HG03103 (cell line): ENCODE data around the gene KRT81.
A peak's percentile ranks its signal among the peaks of the same experiment; 100 is the strongest.
"Not testable (repeated sequence)": the region's sequence is repeated elsewhere in the genome, so short reads cannot be mapped to it uniquely, and the experiment has no call there.

Experiments
- ATAC-seq: cut with Tn5 transposase; IDR thresholded peaks from one replicate; pipeline ENCODE4 v1.9.1; 2021; ENCODE audit warnings: low read depth; ENCODE audit not compliant: unreplicated experiment

Gene KRT81

DNA sequence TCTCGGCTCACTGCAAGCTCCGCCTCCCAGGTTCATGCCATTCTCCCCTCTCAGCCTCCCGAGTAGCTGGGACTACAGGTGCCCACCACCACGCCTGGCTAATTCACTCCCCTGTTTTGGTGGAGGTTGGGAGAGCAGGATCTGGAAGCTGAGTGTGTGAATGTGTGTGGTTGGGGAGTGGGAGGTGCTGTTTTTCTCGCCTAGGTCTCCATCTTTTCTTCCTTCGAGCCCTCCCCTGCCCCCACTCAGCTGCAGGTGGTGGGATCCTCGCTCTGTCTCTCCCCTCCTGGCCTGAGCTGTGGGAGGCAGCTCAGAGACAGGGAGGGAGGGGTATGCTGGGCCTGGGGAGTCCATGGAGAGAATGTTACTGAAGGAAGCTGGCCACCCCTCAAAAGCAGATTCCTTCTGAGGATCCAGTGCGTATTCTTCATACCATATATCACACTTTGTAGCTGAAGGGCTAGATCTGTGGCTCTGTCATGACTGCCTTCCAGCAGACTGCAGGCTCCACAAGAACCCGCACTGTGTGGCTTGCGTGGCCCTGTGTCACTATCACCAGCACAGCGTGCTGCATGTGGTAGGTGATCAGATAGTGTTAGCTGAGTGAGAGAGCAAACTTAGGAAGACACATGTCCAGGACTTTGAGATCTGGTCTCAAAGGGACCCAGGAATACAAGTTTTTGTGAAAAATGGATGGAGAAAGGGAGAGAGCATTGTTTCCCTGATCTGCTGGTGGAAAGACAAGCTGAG lies 27.1 kb upstream of the KRT81 start:
- ATAC-seq = no peak

DNA sequence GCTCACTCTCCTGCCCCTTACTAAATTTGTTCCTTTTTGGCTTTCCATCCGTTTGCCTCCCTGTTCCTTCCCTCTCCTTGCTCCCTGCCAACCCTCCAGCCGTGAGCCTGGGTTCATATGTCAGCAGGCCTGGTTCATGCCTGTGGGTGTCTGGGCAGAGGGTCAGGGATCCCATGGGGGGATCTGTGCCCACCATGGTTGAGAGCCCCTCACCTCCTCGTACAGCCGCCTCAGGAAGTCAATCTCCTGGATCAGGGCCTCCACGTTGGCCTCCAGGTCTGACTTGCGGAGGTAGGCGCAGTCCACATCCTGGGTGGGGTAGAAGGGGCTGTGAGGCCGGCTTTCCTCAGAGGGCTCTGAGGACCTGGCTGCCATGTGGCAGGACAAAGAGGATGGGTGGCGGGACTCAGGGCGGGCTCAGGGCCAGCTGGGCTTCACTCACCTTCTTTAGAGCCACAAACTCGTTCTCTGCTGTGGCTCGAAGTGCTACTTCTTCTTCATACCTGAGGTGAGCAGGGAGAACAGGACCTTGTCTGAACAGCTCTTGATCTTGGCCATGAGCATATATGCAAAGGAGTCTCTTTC lies 26.2 kb upstream of the KRT81 start:
- no peak for ATAC-seq

GRCh38 chr12:52316701-52317100 lies 25.4 kb upstream of the KRT81 start:
- no peak for ATAC-seq

- no peak for ATAC-seq
Observed at GRCh38 chr12:52316290-52316689, 25.0 kb upstream of the KRT81 start.

DNA sequence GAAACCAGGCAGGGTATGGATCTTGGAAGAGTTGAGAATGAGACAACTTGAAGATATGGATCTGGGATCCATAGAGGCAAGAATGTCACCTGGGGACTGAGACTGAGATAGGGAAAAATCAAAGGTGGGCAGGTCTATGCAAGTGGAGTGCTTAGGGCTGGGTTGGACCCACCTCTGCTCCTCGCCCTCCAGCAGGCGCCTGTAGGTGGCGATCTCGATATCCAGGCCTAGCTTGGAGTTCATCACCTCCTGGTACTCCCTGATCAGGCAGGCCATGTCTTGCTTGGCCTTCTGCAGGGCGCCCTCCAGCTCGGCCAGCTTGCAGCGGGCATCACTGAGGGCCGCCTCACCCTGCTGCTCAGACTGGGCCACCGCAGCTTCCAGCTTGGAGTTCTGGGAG lies 24.4 kb upstream of the KRT81 start:
- ATAC-seq = not testable (repeated sequence)

- ATAC-seq = no peak
Observed at GRCh38 chr12:52314511-52314910, 23.2 kb upstream of the KRT81 start.

- ATAC-seq = no peak
Observed at GRCh38 chr12:52313926-52314325, 22.6 kb upstream of the KRT81 start.

GRCh38 chr12:52313461-52313860 lies 22.1 kb upstream of the KRT81 start:
- no peak for ATAC-seq

DNA sequence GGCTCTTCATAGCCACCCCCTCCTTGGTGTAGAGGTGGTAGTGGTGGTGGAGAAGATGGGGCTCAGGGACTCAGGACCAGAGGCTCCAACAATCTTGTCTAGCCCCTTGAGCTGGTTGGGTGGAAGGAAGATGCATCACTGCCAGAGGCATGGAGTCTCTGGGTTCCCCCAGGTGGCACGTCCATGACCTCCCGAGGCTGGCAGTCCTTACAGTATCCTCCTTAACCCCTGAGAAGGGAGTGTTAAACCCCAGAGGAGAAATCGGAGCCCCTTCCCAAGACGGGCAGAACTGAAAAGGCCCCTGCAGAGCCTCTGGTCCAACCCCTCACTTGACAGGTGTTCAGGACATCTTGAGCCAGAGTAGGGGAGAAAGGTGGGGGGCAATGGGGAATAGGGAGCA lies 20.8 kb upstream of the KRT81 start:
- ATAC-seq = no peak

DNA sequence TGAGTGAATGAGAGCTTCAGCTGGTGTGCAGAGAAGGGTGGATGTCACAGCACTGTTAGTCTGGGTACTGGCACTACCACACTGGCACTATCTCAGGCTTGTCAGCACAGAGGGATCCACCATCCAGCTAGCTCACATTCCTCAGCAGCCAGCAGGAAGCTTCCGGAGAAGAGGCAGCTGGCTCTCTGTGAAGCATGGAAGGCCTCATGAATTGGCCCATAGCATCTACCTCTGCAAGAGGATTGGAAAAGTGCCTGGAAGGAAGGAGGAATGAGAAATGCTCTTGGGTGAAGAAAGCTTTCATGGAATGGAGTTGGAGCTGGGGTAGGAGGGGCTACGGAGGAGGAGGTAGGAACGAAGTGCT lies 19.9 kb upstream of the KRT81 start:
- no peak for ATAC-seq

DNA sequence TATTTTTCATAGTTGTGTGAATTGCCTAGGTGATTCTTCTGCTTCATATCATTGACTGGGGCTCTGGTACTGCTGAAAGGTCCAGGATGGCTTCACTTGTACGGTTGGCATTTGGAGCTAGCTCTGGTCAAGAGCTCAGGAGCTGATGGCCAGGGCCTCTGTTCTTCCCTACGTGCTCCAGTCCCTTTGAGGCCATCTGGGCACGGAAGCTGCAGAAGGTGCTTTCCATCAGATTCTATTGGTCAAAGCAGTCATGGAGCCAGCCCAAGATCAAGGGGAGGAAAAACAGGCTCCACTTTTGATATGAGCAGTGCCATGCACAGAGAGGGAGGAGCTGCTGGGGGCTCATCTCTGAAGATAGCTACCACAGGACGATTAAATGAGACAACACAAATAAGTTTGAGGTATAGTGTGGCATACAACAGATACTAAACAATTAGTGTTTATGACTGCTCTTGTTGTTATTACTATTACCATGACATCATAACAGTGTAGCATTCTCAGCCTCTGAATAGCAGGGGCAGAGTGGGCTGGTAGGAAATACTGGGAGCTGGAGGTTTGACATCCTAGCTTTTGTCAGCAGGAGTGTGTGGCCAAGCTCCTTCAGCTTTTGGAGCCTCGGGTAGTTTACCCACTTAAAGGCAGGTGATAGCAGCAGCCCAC lies 19.4 kb upstream of the KRT81 start:
- ATAC-seq = no peak

DNA sequence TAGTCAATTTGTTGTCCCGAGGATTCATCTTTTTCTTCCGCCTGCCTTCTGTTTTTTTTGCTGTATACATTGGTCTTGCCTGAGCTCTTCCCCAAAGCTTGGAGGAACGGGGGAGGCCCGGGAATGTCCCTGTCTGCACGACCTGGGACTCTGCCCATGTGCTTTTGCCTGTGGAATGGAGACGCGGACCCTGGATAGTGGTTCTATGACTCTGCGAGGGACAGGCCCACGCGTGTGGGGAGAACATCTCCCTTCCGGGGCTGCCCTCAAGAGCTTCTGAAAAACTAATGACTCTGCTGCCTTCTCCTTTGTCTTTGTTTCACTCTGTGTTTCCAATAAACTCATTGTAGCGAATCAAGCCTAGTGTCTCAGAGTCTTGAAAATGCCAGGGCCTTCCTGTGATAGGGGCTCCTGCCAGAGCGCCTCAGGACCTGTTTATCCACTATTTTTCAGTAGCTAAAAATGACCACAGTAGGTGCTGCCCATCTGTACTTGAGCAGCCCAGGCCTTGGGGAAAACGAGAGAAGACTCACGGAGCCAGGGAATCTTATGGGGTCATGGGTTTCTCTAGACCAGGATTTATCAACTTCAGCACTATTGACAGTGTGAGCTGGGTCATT lies 17.6 kb upstream of the KRT81 start:
- no peak for ATAC-seq

DNA sequence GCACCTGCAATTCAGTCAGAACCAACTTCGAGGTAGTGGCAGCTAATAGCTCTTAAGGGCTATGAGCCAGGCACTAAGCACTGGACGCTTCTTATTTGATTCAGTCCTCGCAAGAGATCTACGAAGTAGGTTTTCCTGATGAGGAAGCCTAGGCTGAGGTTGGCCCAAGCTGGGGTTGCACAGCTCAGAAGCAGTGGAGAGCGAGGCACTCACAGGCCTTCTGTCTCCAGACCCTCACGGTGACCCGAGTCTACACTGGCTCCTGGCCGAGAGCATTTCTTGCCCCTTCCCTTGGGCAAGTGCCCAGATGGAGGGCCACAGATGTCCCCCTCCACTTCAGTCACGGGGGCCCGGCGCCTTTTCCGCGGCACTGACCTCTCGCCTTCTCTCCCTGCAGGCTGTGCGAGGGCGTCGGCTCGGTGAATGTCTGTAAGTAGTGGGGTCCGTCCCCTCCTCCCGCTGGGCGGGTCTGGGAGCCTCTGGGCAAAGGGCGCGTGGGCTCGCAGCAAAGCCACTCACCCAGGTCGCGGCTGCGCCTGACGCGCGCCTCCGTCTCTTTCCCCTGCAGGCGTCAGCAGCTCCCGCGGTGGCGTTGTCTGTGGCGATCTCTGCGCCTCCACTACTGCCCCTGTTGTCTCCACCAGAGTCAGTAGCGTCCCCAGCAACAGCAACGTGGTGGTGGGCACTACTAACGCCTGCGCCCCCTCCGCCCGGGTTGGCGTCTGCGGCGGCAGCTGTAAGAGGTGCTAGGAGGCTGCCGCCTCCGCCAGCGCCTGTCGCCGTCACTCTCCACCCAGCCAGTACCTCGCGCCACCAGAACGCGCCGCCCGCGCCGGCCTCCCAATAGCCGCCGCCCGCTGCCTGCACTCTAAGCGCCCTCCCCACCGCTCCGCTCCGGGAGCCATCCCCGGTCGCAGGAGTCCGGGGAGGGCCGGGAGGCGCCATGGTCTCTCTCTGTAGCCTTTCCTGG lies 16.8 kb upstream of the KRT81 start:
- no peak for ATAC-seq

GRCh38 chr12:52306731-52307130 lies 15.4 kb upstream of the KRT81 start:
- ATAC-seq = no peak

GRCh38 chr12:52305921-52306705 lies 14.8 kb upstream of the KRT81 start:
- no peak for ATAC-seq

GRCh38 chr12:52304941-52305411 lies 13.6 kb upstream of the KRT81 start:
- ATAC-seq = peak; percentile 78

GRCh38 chr12:52302242-52302914 lies 11.0 kb upstream of the KRT81 start:
- ATAC-seq = not testable (repeated sequence)

- not testable (repeated sequence) for ATAC-seq
Observed at GRCh38 chr12:52301721-52302120, 10.4 kb upstream of the KRT81 start.
